Measurements from ENCODE around the gene CAB39L.

CAB39L gene

GRCh38 chr13:49308097-49308875 is 135.6 kb downstream of the CAB39L start:
- peak in 1 of 2 experiments; percentile 27 for DNase-seq (ENCODE audit: low read depth in 1 of 2, low spot score in 1 of 2)
- in situ Hi-C loops (cut with HindIII; ENCODE audit: low pct_unique_long_range_greater_than_20kb, low sequenced_read_pairs), result no loop called here
- no peak for TF ChIP-seq JUND (IDR thresholded peaks at IDR 0.05; ENCODE audit: low read depth)

- no peak for DNase-seq (ENCODE audit: low read depth in 1 of 2, low spot score in 1 of 2)
- in situ Hi-C loops (cut with HindIII; ENCODE audit: low pct_unique_long_range_greater_than_20kb, low sequenced_read_pairs), result no loop called here
- TF ChIP-seq JUND (IDR thresholded peaks at IDR 0.05; ENCODE audit: low read depth), result no peak
Observed at GRCh38 chr13:49307365-49307764, 136.5 kb downstream of the CAB39L start.

- DNase-seq (ENCODE audit: low read depth in 1 of 2, low spot score in 1 of 2), result no peak
- in situ Hi-C loops (cut with HindIII; ENCODE audit: low pct_unique_long_range_greater_than_20kb, low sequenced_read_pairs), result no loop called here
- TF ChIP-seq JUND (IDR thresholded peaks at IDR 0.05; ENCODE audit: low read depth), result no peak
Observed at GRCh38 chr13:49305792-49306425, 138.0 kb downstream of the CAB39L start.

- no peak for DNase-seq (ENCODE audit: low read depth in 1 of 2, low spot score in 1 of 2)
- in situ Hi-C loops (cut with HindIII; ENCODE audit: low pct_unique_long_range_greater_than_20kb, low sequenced_read_pairs), result no loop called here
- TF ChIP-seq JUND (IDR thresholded peaks at IDR 0.05; ENCODE audit: low read depth), result no peak
Observed at GRCh38 chr13:49304763-49305700, 138.8 kb downstream of the CAB39L start.

- no peak for DNase-seq (ENCODE audit: low read depth in 1 of 2, low spot score in 1 of 2)
- no peak for TF ChIP-seq JUND (IDR thresholded peaks at IDR 0.05; ENCODE audit: low read depth)
- in situ Hi-C loops (cut with HindIII; ENCODE audit: low pct_unique_long_range_greater_than_20kb, low sequenced_read_pairs), result no loop called here
Observed at GRCh38 chr13:49304356-49304755, 139.5 kb downstream of the CAB39L start.

- TF ChIP-seq JUND (IDR thresholded peaks at IDR 0.05; ENCODE audit: low read depth), result no peak
- no peak for DNase-seq (ENCODE audit: low read depth in 1 of 2, low spot score in 1 of 2)
- in situ Hi-C loops (cut with HindIII; ENCODE audit: low pct_unique_long_range_greater_than_20kb, low sequenced_read_pairs), result no loop called here
Observed at GRCh38 chr13:49303533-49304252, 140.2 kb downstream of the CAB39L start.

DNA sequence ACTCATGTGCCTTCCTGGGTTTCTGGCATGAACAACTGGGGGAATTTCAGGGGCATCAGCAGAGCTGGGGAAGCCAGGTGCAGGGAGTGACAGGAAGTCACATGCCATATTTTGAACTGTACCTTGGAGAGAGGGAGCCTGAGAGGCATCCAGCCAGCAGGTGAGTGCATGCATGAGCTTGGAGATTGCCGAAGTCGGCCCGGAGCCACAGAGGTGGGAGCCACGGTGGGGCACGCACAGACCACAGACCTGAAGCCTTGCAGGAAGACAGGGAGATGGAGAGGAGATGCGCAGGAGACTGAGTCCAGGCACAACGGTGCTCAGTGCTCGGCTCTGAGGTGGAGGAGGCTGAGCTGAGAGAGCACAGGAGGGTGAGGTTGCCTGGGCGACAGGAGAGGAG is 141.0 kb downstream of the CAB39L start:
- TF ChIP-seq JUND (IDR thresholded peaks at IDR 0.05; ENCODE audit: low read depth), result no peak
- no peak for DNase-seq (ENCODE audit: low read depth in 1 of 2, low spot score in 1 of 2)
- in situ Hi-C loops (cut with HindIII; ENCODE audit: low pct_unique_long_range_greater_than_20kb, low sequenced_read_pairs), result no loop called here

DNA sequence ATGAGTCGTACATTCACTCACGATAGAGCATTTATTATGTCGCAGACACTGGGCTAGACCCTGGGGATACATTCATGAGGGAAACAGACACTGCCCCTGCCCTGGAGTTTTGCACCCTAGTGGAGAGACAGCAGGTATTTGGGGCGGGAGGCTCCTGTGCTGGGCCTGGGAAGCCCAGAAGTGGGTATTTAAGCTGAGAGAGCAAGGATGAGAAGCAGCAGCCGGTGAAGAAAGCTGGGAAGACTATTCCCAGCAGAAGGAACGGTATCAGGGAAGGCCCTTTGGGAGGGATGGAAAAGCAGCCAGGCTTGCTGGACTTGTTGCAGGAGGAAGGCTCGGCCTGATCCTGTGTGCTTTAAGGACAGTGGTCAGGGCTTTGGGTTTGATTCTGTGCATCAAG is 141.6 kb downstream of the CAB39L start:
- no peak for TF ChIP-seq JUND (IDR thresholded peaks at IDR 0.05; ENCODE audit: low read depth)
- no peak for DNase-seq (ENCODE audit: low read depth in 1 of 2, low spot score in 1 of 2)
- in situ Hi-C loops (cut with HindIII; ENCODE audit: low pct_unique_long_range_greater_than_20kb, low sequenced_read_pairs), result no loop called here

- in situ Hi-C loops (cut with HindIII; ENCODE audit: low pct_unique_long_range_greater_than_20kb, low sequenced_read_pairs), result no loop called here
- no peak for TF ChIP-seq JUND (IDR thresholded peaks at IDR 0.05; ENCODE audit: low read depth)
Observed at GRCh38 chr13:49300739-49301589, 142.9 kb downstream of the CAB39L start.

DNA sequence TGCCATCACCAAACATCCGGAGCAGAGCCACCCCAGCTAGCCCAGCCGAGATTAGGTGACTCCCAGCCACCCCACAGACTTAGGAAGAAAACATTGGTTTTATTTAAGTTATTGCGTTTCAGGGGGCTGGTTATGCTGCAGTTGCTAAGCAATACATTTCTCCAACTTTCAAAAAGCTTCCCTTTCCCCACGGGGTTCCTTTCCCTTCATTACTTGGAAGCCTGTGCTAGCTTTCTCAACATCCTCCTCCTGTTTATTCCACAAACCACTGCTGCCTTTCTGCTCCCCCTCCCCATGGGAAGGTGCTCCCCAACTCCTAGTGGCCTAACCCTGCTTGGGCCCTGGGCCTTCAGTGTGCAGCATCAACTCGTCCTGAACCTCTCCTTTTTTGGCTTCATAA is 143.6 kb downstream of the CAB39L start:
- no peak for DNase-seq (ENCODE audit: low read depth in 1 of 2, low spot score in 1 of 2)
- in situ Hi-C loops (cut with HindIII; ENCODE audit: low pct_unique_long_range_greater_than_20kb, low sequenced_read_pairs), result no loop called here
- no peak for TF ChIP-seq JUND (IDR thresholded peaks at IDR 0.05; ENCODE audit: low read depth)

More at GRCh38 chr13:49300739-49301589, 142.9 kb downstream of the CAB39L start:
- DNase-seq (ENCODE audit: low read depth in 1 of 2, low spot score in 1 of 2), result peak; percentile 46 to 75

- DNase-seq (ENCODE audit: low read depth in 1 of 2, low spot score in 1 of 2), result no peak
- no peak for TF ChIP-seq JUND (IDR thresholded peaks at IDR 0.05; ENCODE audit: low read depth)
- in situ Hi-C loops (cut with HindIII; ENCODE audit: low pct_unique_long_range_greater_than_20kb, low sequenced_read_pairs), result no loop called here
Observed at GRCh38 chr13:49298903-49299605, 144.8 kb downstream of the CAB39L start.
